ENCODE measurements around the gene GALNTL6. TPM values are rescaled to one million over a fixed set of nuclear protein-coding genes. Genes with fewer than 3 reads are reported as not detected.

Gene GALNTL6
- total RNA-seq, 2 experiments from 2014 or later = not detected

GRCh38 chr4:173051716-173052115, 1238.5 kb downstream of the GALNTL6 start:
- Mint-ChIP-seq H3K27me3 (ENCODE audit: low read depth) (peaks cover 5% of the 10 kb centered on the region), H3K36me3 (ENCODE audit: low read depth) (no peaks in the 10 kb centered on the region), H3K4me1 (ENCODE audit: low read depth) (no peaks in the 10 kb centered on the region), H3K9me3 (no peaks in the 10 kb centered on the region), H3K27ac (no peak overlapping the region), H3K4me3 (no peak overlapping the region)
- DNase-seq = no peak
- CTCF ChIA-PET = no interaction called here
- intact Hi-C loops (cut with micrococcal nuclease) = no loop called here

GRCh38 chr4:173052439-173052838, 1239.2 kb downstream of the GALNTL6 start:
- DNase-seq = no peak

GRCh38 chr4:173056271-173056670, 1243.1 kb downstream of the GALNTL6 start:
- H3K27ac Mint-ChIP-seq = no peak overlapping the region
- no peak for DNase-seq
- intact Hi-C loops (cut with micrococcal nuclease) = no loop called here
- no peak overlapping the region for H3K4me3 Mint-ChIP-seq
- H3K9me3 Mint-ChIP-seq = no peaks in the 10 kb centered on the region
- H3K4me1 Mint-ChIP-seq (ENCODE audit: low read depth) = no peaks in the 10 kb centered on the region
- H3K27me3 Mint-ChIP-seq (ENCODE audit: low read depth) = peaks cover 1% of the 10 kb centered on the region
- CTCF ChIA-PET = no interaction called here
- H3K36me3 Mint-ChIP-seq (ENCODE audit: low read depth) = no peaks in the 10 kb centered on the region

More at GRCh38 chr4:173052439-173052838, 1239.2 kb downstream of the GALNTL6 start:
- CTCF ChIA-PET = no interaction called here
- Mint-ChIP-seq H3K9me3 (no peaks in the 10 kb centered on the region), H3K4me1 (ENCODE audit: low read depth) (no peaks in the 10 kb centered on the region), H3K4me3 (no peak overlapping the region), H3K27ac (no peak overlapping the region), H3K27me3 (ENCODE audit: low read depth) (peaks cover 5% of the 10 kb centered on the region), H3K36me3 (ENCODE audit: low read depth) (no peaks in the 10 kb centered on the region)
- intact Hi-C loops (cut with micrococcal nuclease) = no loop called here

- Mint-ChIP-seq H3K27ac (no peak overlapping the region), H3K4me3 (no peak overlapping the region), H3K9me3 (no peaks in the 10 kb centered on the region), H3K27me3 (ENCODE audit: low read depth) (no peaks in the 10 kb centered on the region), H3K4me1 (ENCODE audit: low read depth) (no peaks in the 10 kb centered on the region), H3K36me3 (ENCODE audit: low read depth) (no peaks in the 10 kb centered on the region)
- DNase-seq = no peak
- intact Hi-C loops (cut with micrococcal nuclease) = no loop called here
- CTCF ChIA-PET = no interaction called here
Measured at GRCh38 chr4:173056710-173057109, 1243.5 kb downstream of the GALNTL6 start.

- Mint-ChIP-seq H3K9me3 (no peaks in the 10 kb centered on the region), H3K36me3 (ENCODE audit: low read depth) (no peaks in the 10 kb centered on the region), H3K4me3 (no peak overlapping the region), H3K4me1 (ENCODE audit: low read depth) (no peaks in the 10 kb centered on the region), H3K27ac (no peak overlapping the region), H3K27me3 (ENCODE audit: low read depth) (no peaks in the 10 kb centered on the region)
- DNase-seq = no peak
- CTCF ChIA-PET = no interaction called here
- intact Hi-C loops (cut with micrococcal nuclease) = no loop called here
Measured at GRCh38 chr4:173057442-173057841, 1244.2 kb downstream of the GALNTL6 start.

GRCh38 chr4:173057901-173058300, 1244.7 kb downstream of the GALNTL6 start:
- no peaks in the 10 kb centered on the region for H3K27me3 Mint-ChIP-seq (ENCODE audit: low read depth)
- no peak overlapping the region for H3K27ac Mint-ChIP-seq
- no peaks in the 10 kb centered on the region for H3K36me3 Mint-ChIP-seq (ENCODE audit: low read depth)
- CTCF ChIA-PET = no interaction called here
- no peak overlapping the region for H3K4me3 Mint-ChIP-seq
- intact Hi-C loops (cut with micrococcal nuclease) = no loop called here
- H3K4me1 Mint-ChIP-seq (ENCODE audit: low read depth) = no peaks in the 10 kb centered on the region
- no peaks in the 10 kb centered on the region for H3K9me3 Mint-ChIP-seq
- DNase-seq = no peak

- H3K27me3 Mint-ChIP-seq (ENCODE audit: low read depth) = no peaks in the 10 kb centered on the region
- peaks cover 12% of the 10 kb centered on the region for H3K9me3 Mint-ChIP-seq
- H3K4me3 Mint-ChIP-seq = no peak overlapping the region
- no peaks in the 10 kb centered on the region for H3K36me3 Mint-ChIP-seq (ENCODE audit: low read depth)
- CTCF ChIA-PET = no interaction called here
- no peak for DNase-seq
- intact Hi-C loops (cut with micrococcal nuclease) = no loop called here
- H3K4me1 Mint-ChIP-seq (ENCODE audit: low read depth) = no peaks in the 10 kb centered on the region
- H3K27ac Mint-ChIP-seq = no peak overlapping the region
Measured at GRCh38 chr4:173061160-173061559, 1248.0 kb downstream of the GALNTL6 start.

GRCh38 chr4:173073939-173074500, 1260.8 kb downstream of the GALNTL6 start:
- intact Hi-C loops (cut with micrococcal nuclease) = no loop called here
- H3K36me3 Mint-ChIP-seq (ENCODE audit: low read depth) = peaks cover 2% of the 10 kb centered on the region
- peaks cover 18% of the 10 kb centered on the region for H3K9me3 Mint-ChIP-seq
- CTCF ChIA-PET = interaction anchor here (0.7 kb wide), 1 partner anchor 47 kb away, joined by 5 read pairs; no protein-coding TSS in a partner anchor
- peaks cover under 1% of the 10 kb centered on the region for H3K27me3 Mint-ChIP-seq (ENCODE audit: low read depth)
- no peak overlapping the region for H3K4me3 Mint-ChIP-seq
- DNase-seq = no peak
- H3K4me1 Mint-ChIP-seq (ENCODE audit: low read depth) = no peaks in the 10 kb centered on the region
- no peak overlapping the region for H3K27ac Mint-ChIP-seq

- peaks cover 16% of the 10 kb centered on the region for H3K9me3 Mint-ChIP-seq
- intact Hi-C loops (cut with micrococcal nuclease) = no loop called here
- H3K27ac Mint-ChIP-seq = no peak overlapping the region
- DNase-seq = no peak
- peaks cover 2% of the 10 kb centered on the region for H3K36me3 Mint-ChIP-seq (ENCODE audit: low read depth)
- CTCF ChIA-PET = interaction anchor here (0.7 kb wide), 1 partner anchor 47 kb away, joined by 5 read pairs; no protein-coding TSS in a partner anchor
- H3K27me3 Mint-ChIP-seq (ENCODE audit: low read depth) = no peaks in the 10 kb centered on the region
- no peak overlapping the region for H3K4me3 Mint-ChIP-seq
- H3K4me1 Mint-ChIP-seq (ENCODE audit: low read depth) = no peaks in the 10 kb centered on the region
Measured at GRCh38 chr4:173074501-173074946, 1261.3 kb downstream of the GALNTL6 start.

GRCh38 chr4:173076903-173077634, 1263.9 kb downstream of the GALNTL6 start:
- peaks cover 2% of the 10 kb centered on the region for H3K27me3 Mint-ChIP-seq (ENCODE audit: low read depth)
- H3K9me3 Mint-ChIP-seq = peaks cover 17% of the 10 kb centered on the region
- H3K4me3 Mint-ChIP-seq = no peak overlapping the region
- CTCF ChIA-PET = no interaction called here
- DNase-seq = no peak
- no peaks in the 10 kb centered on the region for H3K4me1 Mint-ChIP-seq (ENCODE audit: low read depth)
- no peaks in the 10 kb centered on the region for H3K36me3 Mint-ChIP-seq (ENCODE audit: low read depth)
- no peak overlapping the region for H3K27ac Mint-ChIP-seq
- intact Hi-C loops (cut with micrococcal nuclease) = no loop called here

- no peak overlapping the region for H3K4me3 Mint-ChIP-seq
- no peaks in the 10 kb centered on the region for H3K9me3 Mint-ChIP-seq
- H3K4me1 Mint-ChIP-seq (ENCODE audit: low read depth) = no peaks in the 10 kb centered on the region
- no peak for DNase-seq
- peaks cover 14% of the 10 kb centered on the region for H3K27me3 Mint-ChIP-seq (ENCODE audit: low read depth)
- H3K36me3 Mint-ChIP-seq (ENCODE audit: low read depth) = no peaks in the 10 kb centered on the region
- H3K27ac Mint-ChIP-seq = no peak overlapping the region
- CTCF ChIA-PET = no interaction called here
- intact Hi-C loops (cut with micrococcal nuclease) = no loop called here
Measured at GRCh38 chr4:173088144-173088543, 1274.9 kb downstream of the GALNTL6 start.
